Naive thymus-derived CD4-positive, alpha-beta T cell (primary cell): ENCODE measurements around the gene LCP1. TPM values are rescaled to one million over a fixed set of nuclear protein-coding genes. Genes with fewer than 3 reads are reported as not detected.

ENCODE experiments used
- ATAC-seq: fragments of 150-1000 bp; cut with Tn5 transposase; 2 replicates; pipeline ENCODE4 v1.10.0; 2021; ENCODE audit warnings: mild to moderate bottlenecking, moderate library complexity
- CTCF ChIA-PET: fragments of 350-600 bp; sonication (Branson Sonifier 250); formaldehyde crosslinking; loops from one replicate; lab custom pipeline; 2021; ENCODE audit warnings: antibody characterized with exemption; lab: Charles Lee
- POLR2A ChIA-PET: fragments of 350-600 bp; sonication (Branson Sonifier 250); formaldehyde crosslinking; loops from one replicate; lab custom pipeline; 2021; ENCODE audit warnings: antibody characterized with exemption, inconsistent platforms; lab: Charles Lee
- DNase-seq, 9 donors: peaks; one replicate each; pipeline versions ENCODE4 v3.0.0 to v3.0.0-alpha.2; 2020 to 2022; ENCODE audit warnings: mixed read lengths in 1 of 9
- H3K27ac ChIP-seq: one replicate; pipeline ENCODE4 v1.7.0; 2013; ENCODE audit warnings: mild to moderate bottlenecking, low read depth, low read length, moderate library complexity
- H3K27me3 ChIP-seq, 2 donors: one replicate each; pipeline ENCODE4 v1.7.0; 2013; ENCODE audit warnings: low read length in 2 of 2, mild to moderate bottlenecking in 2 of 2, moderate library complexity in 2 of 2; ENCODE audit not compliant: control insufficient read depth in 2 of 2, insufficient read depth in 2 of 2
- H3K36me3 ChIP-seq, 3 experiments: 1 replicate in 2 of 3; 2 replicates in 1 of 3; pipeline ENCODE4 v1.7.0; 2013; ENCODE audit warnings: low read length in 3 of 3, mild to moderate bottlenecking in 3 of 3, moderate library complexity in 1 of 3; ENCODE audit not compliant: insufficient read depth in 3 of 3, control insufficient read depth in 2 of 3
- H3K4me1 ChIP-seq, 2 donors: one replicate each; pipeline ENCODE4 v1.7.0; 2013; ENCODE audit warnings: low read length in 2 of 2, mild to moderate bottlenecking in 2 of 2, moderate library complexity in 1 of 2; ENCODE audit not compliant: control insufficient read depth in 2 of 2, insufficient read depth in 2 of 2
- H3K4me3 ChIP-seq: 2 replicates; pipeline ENCODE4 v1.7.0; 2013; ENCODE audit warnings: mild to moderate bottlenecking, low read length
- H3K9me3 ChIP-seq, 3 experiments: 1 replicate in 2 of 3; 2 replicates in 1 of 3; pipeline ENCODE4 v1.7.0; 2013; ENCODE audit warnings: low read length in 3 of 3; ENCODE audit not compliant: control insufficient read depth in 2 of 3
- H3K27ac Mint-ChIP-seq, 9 donors: one replicate each; pipeline ENCODE4 v1.8.0; 2020 to 2022; ENCODE audit warnings: mixed read lengths in 9 of 9, mild to moderate bottlenecking in 8 of 9, moderate library complexity in 5 of 9, inconsistent platforms in 2 of 9
- H3K27me3 Mint-ChIP-seq, 5 donors: one replicate each; pipeline ENCODE4 v1.8.0; 2021 to 2022; ENCODE audit warnings: mixed read lengths in 5 of 5, mild to moderate bottlenecking in 1 of 5
- H3K36me3 Mint-ChIP-seq, 5 donors: one replicate each; pipeline ENCODE4 v1.8.0; 2020 to 2022; ENCODE audit warnings: mixed read lengths in 5 of 5, mild to moderate bottlenecking in 3 of 5, inconsistent platforms in 1 of 5
- H3K4me1 Mint-ChIP-seq, 7 donors: one replicate each; pipeline ENCODE4 v1.8.0; 2020 to 2022; ENCODE audit warnings: mixed read lengths in 7 of 7, mild to moderate bottlenecking in 3 of 7, inconsistent platforms in 1 of 7
- H3K4me3 Mint-ChIP-seq, 10 donors: one replicate each; pipeline ENCODE4 v1.8.0; 2020 to 2022; ENCODE audit warnings: mild to moderate bottlenecking in 10 of 10, mixed read lengths in 10 of 10, moderate library complexity in 6 of 10, inconsistent platforms in 2 of 10
- H3K9me3 Mint-ChIP-seq, 11 donors: one replicate each; pipeline ENCODE4 v1.8.0; 2020 to 2022; ENCODE audit warnings: mixed read lengths in 11 of 11, mild to moderate bottlenecking in 4 of 11, inconsistent platforms in 1 of 11, moderate library complexity in 1 of 11
- intact Hi-C, 2 donors: fragments of 100-400 bp; cut with micrococcal nuclease; formaldehyde crosslinking; loops; one replicate each; pipeline ENCODE4 v1.15.1; 2023
- polyA plus RNA-seq, 2 donors: library from polyadenylated mRNA; unstranded; fragments of 300-500 nt; fragmentation: Illumina TruSeq; gene quantifications; one replicate each; pipeline ENCODE4 v1.2.3, GENCODE V29; 2021
- total RNA-seq, 6 experiments: library from RNA in 5 of 6; stranded (reverse) in 5 of 6; gene quantifications; 1 replicate in 5 of 6; 2 replicates in 1 of 6; pipeline ENCODE4 v1.2.3 and lab custom pipeline; 2021 to 2026

Gene LCP1
- total and polyA plus RNA-seq, 7 experiments from 2014 or later: 293 to 989 (median 685) TPM

DNA sequence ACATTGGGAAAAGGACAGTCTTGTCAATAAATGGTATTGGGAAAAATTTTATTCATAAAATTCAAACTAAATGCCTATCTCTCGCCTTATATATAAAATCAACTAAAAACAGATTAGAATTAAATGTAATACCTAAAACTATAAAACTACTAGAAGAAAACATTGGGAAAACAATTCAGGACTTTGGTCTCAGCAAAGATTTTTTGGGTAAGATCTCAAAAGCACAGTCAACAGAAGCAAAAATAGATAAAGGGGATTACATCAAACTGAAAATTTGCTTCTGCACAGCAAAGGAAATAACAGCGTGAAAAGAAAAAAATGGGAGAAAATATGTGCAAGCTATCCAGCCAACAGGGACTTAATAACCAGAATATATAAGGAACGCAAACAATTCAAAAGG is 105.2 kb downstream of the LCP1 start:
- no peak for ATAC-seq

More for the DNA sequence above, 105.2 kb downstream of the LCP1 start:
- Mint-ChIP-seq H3K27me3 (peaks cover 0 to 36% (median 0%) of the 10 kb centered on the region in 5 donors), H3K4me1 (peaks cover 4 to 15% (median 11%) of the 10 kb centered on the region in 7 donors), H3K27ac (no peak overlapping the region), H3K36me3 (peaks cover 0 to 6% (median 0%) of the 10 kb centered on the region in 5 donors), H3K4me3 (no peak overlapping the region), H3K9me3 (peaks cover 0 to 5% (median 2%) of the 10 kb centered on the region in 11 donors)
- H3K4me3 ChIP-seq: no peak overlapping the region
- H3K36me3 ChIP-seq: no peaks in the 10 kb centered on the region
- H3K4me1 ChIP-seq: no peaks in the 10 kb centered on the region
- intact Hi-C loops: no loop called here
- no peak overlapping the region for H3K27ac ChIP-seq
- no peaks in the 10 kb centered on the region for H3K9me3 ChIP-seq
- POLR2A ChIA-PET: no interaction called here
- DNase-seq: no peak
- no peaks in the 10 kb centered on the region for H3K27me3 ChIP-seq
- CTCF ChIA-PET: interaction anchor here (0.6 kb wide), 1 partner anchor 245 kb away, joined by 5 read pairs; no protein-coding TSS in a partner anchor

Other genes starting within 250 kb of the LCP1 start
- gene ZC3H13, start 129.4 kb downstream of the LCP1 start, total RNA-seq: 10 to 100 TPM; 41.1 to 67.0 (median 46.5) TPM
- 10 to 100 TPM; 34.4 to 42.0 TPM for gene ZC3H13, start 129.4 kb downstream of the LCP1 start, polyA plus RNA-seq
- gene CPB2, start 77.1 kb downstream of the LCP1 start, total RNA-seq: not detected
- gene CPB2, start 77.1 kb downstream of the LCP1 start, polyA plus RNA-seq: not detected
- under 1 TPM; 0.19 to 0.80 (median 0.49) TPM for gene LRRC63, start 29.8 kb upstream of the LCP1 start, total RNA-seq
- gene LRRC63, start 29.8 kb upstream of the LCP1 start, polyA plus RNA-seq: under 1 TPM in 1 of 2 donors, not detected in 1; 0.31 TPM
- 1 to 10 TPM in 2 of 5 experiments, under 1 TPM in 3; 0.24 to 5.5 (median 0.56) TPM for gene RUBCNL, start 205.1 kb upstream of the LCP1 start, total RNA-seq
- under 1 TPM; 0.04 to 0.16 TPM for gene RUBCNL, start 205.1 kb upstream of the LCP1 start, polyA plus RNA-seq